Small intestine (tissue), 7 donors: ENCODE measurements around the gene SPIC. TPM values are rescaled to one million over a fixed set of nuclear protein-coding genes. Genes with fewer than 3 reads are reported as not detected.

Experiments used
- DNase-seq, 2 donors: peaks; one replicate each; pipeline versions ENCODE4 v3.0.0 to v3.0.0-alpha.2; 2013
- FAIRE-seq: peaks from 2 replicates; lab custom pipeline; 2012; peaks lifted over from hg19 to GRCh38; lab: Jason Lieb, UNC
- H3K27ac ChIP-seq, 3 donors: one replicate each; pipeline ENCODE4 v1.5.1; 2013; ENCODE audit warnings: low read length in 2 of 3, mild to moderate bottlenecking in 2 of 3, control low read depth in 1 of 3, inconsistent platforms in 1 of 3, low read depth in 1 of 3, moderate library complexity in 1 of 3
- H3K27me3 ChIP-seq, 3 donors: one replicate each; pipeline ENCODE4 v1.6.1; 2013; ENCODE audit warnings: low read length in 3 of 3, inconsistent platforms in 1 of 3; ENCODE audit not compliant: control insufficient read depth in 3 of 3, insufficient read depth in 3 of 3
- H3K36me3 ChIP-seq, 3 donors: one replicate each; pipeline ENCODE4 v1.6.1; 2013; ENCODE audit warnings: low read length in 3 of 3, inconsistent platforms in 1 of 3, low read depth in 1 of 3, mild to moderate bottlenecking in 1 of 3, moderate library complexity in 1 of 3; ENCODE audit not compliant: control insufficient read depth in 3 of 3, insufficient read depth in 2 of 3
- H3K4me1 ChIP-seq, 3 donors: one replicate each; pipeline ENCODE4 v1.6.1; 2013; ENCODE audit warnings: low read length in 2 of 3, inconsistent platforms in 1 of 3, low read depth in 1 of 3, mild to moderate bottlenecking in 1 of 3, moderate library complexity in 1 of 3; ENCODE audit not compliant: control insufficient read depth in 3 of 3, insufficient read depth in 2 of 3
- H3K4me3 ChIP-seq, 3 donors: one replicate each; pipeline ENCODE4 v1.5.1; 2013; ENCODE audit warnings: low read length in 3 of 3, control low read depth in 1 of 3, inconsistent platforms in 1 of 3, low read depth in 1 of 3, mild to moderate bottlenecking in 1 of 3, moderate library complexity in 1 of 3
- H3K9me3 ChIP-seq, 2 donors: one replicate each; pipeline ENCODE4 v1.6.1; 2013; ENCODE audit warnings: low read depth in 1 of 2, low read length in 1 of 2; ENCODE audit not compliant: control insufficient read depth in 2 of 2, insufficient read depth in 1 of 2
- WGBS, 3 donors: extraction: QIAGEN DNeasy Blood & Tissue Kit; methylation state at CpG; one replicate each; pipeline ENCODE4 v1.1.7; 2013; 5-methylcytosine and 5-hydroxymethylcytosine counted together
- polyA plus RNA-seq, 4 donors: library from polyadenylated mRNA; stranded (reverse) in 3 of 4; unstranded in 1 of 4; fragments of 200-250 nt in 3 of 4; fragments of 120-200 nt in 1 of 4; gene quantifications; one replicate each; pipeline versions ENCODE4 v1.2.1 to v1.2.3, GENCODE V29; 2013
- donor health status: healthy with polysubstance abuse.
- donor health status: control.
- donor health status: control.
- donor health status: Bipolar disorder and iron deficiency.
- donor health status: healthy.

SPIC gene
- polyA plus RNA-seq, 4 donors = 0.10 to 0.19 TPM; not detected in 2

GRCh38 chr12:101493556-101493955 lies 18.4 kb downstream of the SPIC start:
- Histone ChIP-seq H3K4me3 (no peak overlapping the region), H3K27me3 (no peaks in the 10 kb centered on the region), H3K27ac (no peak overlapping the region), H3K9me3 (no peaks in the 10 kb centered on the region), H3K4me1 (no peaks in the 10 kb centered on the region), H3K36me3 (no peaks in the 10 kb centered on the region)
- FAIRE-seq (no peak), DNase-seq (no peak)
- WGBS, 3 donors = 72 to 89% (median 77%) methylated on average over 1 of the region's 1 CpG

DNA sequence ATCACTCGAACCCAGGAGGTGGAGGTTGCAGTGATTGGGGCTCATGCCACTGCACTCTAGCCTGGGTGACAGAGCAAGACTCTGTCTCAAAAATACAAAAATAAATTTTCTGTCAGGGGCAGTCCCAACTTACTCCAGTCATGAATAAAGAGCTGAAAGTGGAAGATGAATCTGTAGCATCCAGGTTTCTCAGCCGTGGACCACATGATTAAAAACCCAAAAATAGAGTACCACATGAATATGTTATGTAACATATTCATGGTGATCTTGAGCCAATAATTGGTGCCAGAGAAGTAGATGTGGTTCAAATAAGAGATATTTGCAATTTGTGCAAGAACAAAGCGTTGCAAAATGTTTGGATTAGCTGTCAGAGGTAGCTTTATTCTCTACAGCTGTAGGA lies 23.1 kb downstream of the SPIC start:
- H3K36me3 ChIP-seq = no peaks in the 10 kb centered on the region
- DNase-seq (no peak), FAIRE-seq (no peak)
- H3K4me3 ChIP-seq = no peak overlapping the region
- 68 to 88% (median 86%) methylated on average over 3 of the region's 3 CpGs for WGBS, 3 donors
- H3K27ac ChIP-seq = no peak overlapping the region
- H3K4me1 ChIP-seq = peaks cover 5 to 13% (median 5%) of the 10 kb centered on the region in 3 donors
- no peaks in the 10 kb centered on the region for H3K9me3 ChIP-seq
- no peaks in the 10 kb centered on the region for H3K27me3 ChIP-seq

DNA sequence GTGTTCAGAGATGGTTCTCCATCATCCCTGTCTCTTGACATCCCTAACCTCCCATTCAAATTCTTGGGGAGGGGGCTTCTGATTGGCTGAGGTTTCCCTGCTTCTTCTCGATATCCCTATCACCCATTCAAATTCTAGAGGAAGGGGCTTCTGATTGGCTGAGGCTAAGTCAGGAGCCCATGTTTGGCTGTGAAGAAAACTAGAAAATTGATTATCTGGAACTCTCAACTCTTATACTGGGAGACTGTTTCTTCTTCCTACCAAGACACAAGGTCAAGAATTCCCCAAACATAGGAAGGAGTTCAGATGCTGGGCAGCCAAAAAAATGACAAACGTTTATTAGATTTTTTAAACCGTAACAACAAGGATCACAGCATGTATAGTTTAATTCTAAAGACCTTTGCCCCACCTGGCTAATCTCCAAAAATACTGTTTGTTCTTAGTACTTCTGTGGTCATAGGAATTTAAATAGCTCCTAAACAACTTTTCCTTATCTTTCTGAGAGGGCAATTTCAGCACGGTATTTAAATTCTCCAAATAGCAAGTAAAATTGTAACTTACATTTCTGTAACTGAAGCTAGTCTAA lies 26.4 kb downstream of the SPIC start:
- no peaks in the 10 kb centered on the region for H3K36me3 ChIP-seq
- peak; percentile 68 to 86 for DNase-seq
- H3K4me1 ChIP-seq = peaks cover 5 to 13% (median 5%) of the 10 kb centered on the region in 3 donors
- no peaks in the 10 kb centered on the region for H3K27me3 ChIP-seq
- WGBS, 3 donors = 14 to 37% (median 22%) methylated on average over 4 of the region's 4 CpGs
- H3K4me3 ChIP-seq = no peak overlapping the region
- H3K27ac ChIP-seq = no peak overlapping the region
- H3K9me3 ChIP-seq = peaks cover 0 to 2% of the 10 kb centered on the region in 2 donors
- peak; percentile 33 for FAIRE-seq

GRCh38 chr12:101521136-101521535 lies 46.0 kb downstream of the SPIC start:
- no peak for DNase-seq
- H3K27me3 ChIP-seq = no peaks in the 10 kb centered on the region
- peaks cover 0 to 2% (median 0%) of the 10 kb centered on the region in 3 donors for H3K4me1 ChIP-seq
- H3K36me3 ChIP-seq = no peaks in the 10 kb centered on the region
- H3K4me3 ChIP-seq = no peak overlapping the region
- FAIRE-seq = no peak
- no peak overlapping the region for H3K27ac ChIP-seq
- no peaks in the 10 kb centered on the region for H3K9me3 ChIP-seq
- 28 to 72% (median 52%) methylated on average over 1 of the region's 1 CpG for WGBS, 3 donors

DNA sequence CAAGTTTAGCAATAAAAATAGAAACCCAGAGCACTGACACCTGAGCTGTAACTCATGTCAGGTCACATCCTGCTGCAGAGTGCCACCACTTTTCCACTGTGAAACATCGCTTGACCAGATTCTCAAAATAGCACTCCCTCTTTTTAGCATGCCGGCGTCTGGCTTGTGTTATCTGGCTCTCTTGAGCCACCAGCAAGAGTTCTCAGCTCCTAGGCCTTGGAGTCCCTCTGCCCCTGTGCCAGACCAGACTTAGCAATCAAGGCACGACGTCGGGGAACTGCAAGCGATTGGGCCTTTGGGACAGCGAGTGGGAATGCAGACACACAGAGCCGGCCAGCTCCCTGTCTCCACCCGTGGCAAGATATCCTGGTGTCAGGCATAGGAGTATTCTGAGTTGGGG lies 52.5 kb downstream of the SPIC start:
- FAIRE-seq (no peak), DNase-seq (no peak)
- Histone ChIP-seq H3K27me3 (no peaks in the 10 kb centered on the region), H3K27ac (no peak overlapping the region), H3K4me3 (no peak overlapping the region), H3K9me3 (no peaks in the 10 kb centered on the region), H3K4me1 (peaks cover 0 to 2% (median 0%) of the 10 kb centered on the region in 3 donors), H3K36me3 (no peaks in the 10 kb centered on the region)
- 77 to 88% (median 88%) methylated on average over 10 of the region's 10 CpGs for WGBS, 3 donors

- H3K4me1 ChIP-seq = no peaks in the 10 kb centered on the region
- H3K4me3 ChIP-seq = no peak overlapping the region
- no peaks in the 10 kb centered on the region for H3K36me3 ChIP-seq
- WGBS, 3 donors = 15 to 55% (median 18%) methylated on average over 2 of the region's 2 CpGs
- no peak overlapping the region for H3K27ac ChIP-seq
- no peaks in the 10 kb centered on the region for H3K27me3 ChIP-seq
- DNase-seq (peak in 1 of 2 donors; percentile 17), FAIRE-seq (no peak)
- H3K9me3 ChIP-seq = no peaks in the 10 kb centered on the region
Measured at GRCh38 chr12:101536069-101536674, 61.0 kb downstream of the SPIC start.

Other genes with a start within 250 kb of the SPIC start
- gene UTP20, start 195.2 kb upstream of the SPIC start, polyA plus RNA-seq = 1 to 10 TPM in 2 of 4 donors, under 1 TPM in 2; 0.45 to 7.7 (median 2.3) TPM
- 10 to 100 TPM; 19.0 to 95.2 (median 37.2) TPM for gene ARL1, start 67.6 kb upstream of the SPIC start, polyA plus RNA-seq
- 1 to 10 TPM in 3 of 4 donors, under 1 TPM in 1; 0.16 to 6.4 (median 3.6) TPM for gene MYBPC1, start 119.6 kb downstream of the SPIC start, polyA plus RNA-seq
- gene CHPT1, start 222.3 kb downstream of the SPIC start, polyA plus RNA-seq = 100 to 1,000 TPM in 3 of 4 donors, 10 to 100 TPM in 1; 81.9 to 191 (median 130) TPM